DMS53 treated with DMSO at 0.1 percent for 48 hours (cell line): ENCODE data around the gene VILL.

Experiments
- DNase-seq: peaks from one replicate; lab custom pipeline; 2025; ENCODE audit not compliant: unreplicated experiment; lab: John Stamatoyannopoulos, UW

VILL gene

DNA sequence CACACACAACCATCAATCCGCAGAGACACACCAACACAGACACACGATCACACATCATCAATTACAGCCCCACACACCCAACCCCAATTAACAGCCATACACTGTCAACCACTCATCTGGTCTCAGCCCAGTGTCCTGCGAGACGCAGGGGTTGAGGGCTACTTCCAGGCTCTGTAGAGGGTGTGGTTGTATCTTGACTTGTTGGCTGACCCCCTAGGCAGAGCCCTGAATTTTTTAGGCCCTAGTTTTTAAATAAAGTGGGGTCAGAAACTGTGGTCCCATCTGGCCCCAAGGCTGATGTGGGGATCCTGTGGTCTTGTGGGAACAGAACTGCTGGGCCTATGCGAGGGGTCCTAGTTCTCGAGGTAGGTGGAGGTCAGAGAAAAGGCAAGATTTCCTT, 9.2 kb downstream of the VILL start:
- no peak for DNase-seq

DNA sequence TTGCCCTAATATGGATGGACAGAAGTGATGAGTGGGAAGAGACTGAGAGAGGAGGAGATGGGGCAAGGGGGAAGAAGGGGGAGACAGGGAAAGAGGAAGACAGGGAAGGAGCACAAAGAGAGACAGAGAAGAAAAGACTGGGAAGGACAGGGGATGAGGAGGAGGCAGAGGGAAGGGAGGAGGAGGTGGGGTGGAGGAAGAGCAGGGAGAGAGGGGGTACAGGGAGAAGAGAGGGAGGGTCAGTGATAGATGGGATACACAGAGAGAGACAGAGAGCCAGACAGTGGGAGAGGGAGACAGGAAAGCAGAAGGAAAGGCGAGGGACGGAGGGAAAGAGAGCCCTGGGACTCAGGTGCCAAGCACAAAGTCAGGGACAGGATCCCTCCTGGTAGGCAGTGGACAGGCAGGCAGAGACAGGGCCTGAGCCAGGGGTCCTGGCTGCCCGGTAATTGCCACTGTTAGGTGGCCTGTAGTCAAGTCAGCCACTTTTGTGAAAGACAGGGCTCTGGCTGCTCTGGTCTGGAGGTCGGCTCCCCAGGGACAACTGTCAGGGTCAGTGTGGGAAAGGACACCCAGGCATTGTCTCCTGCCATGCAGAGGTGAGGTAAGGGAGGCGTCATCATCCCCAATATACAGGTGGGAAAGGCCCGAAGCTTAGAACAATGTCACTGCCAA, 9.8 kb downstream of the VILL start:
- no peak for DNase-seq

DNA sequence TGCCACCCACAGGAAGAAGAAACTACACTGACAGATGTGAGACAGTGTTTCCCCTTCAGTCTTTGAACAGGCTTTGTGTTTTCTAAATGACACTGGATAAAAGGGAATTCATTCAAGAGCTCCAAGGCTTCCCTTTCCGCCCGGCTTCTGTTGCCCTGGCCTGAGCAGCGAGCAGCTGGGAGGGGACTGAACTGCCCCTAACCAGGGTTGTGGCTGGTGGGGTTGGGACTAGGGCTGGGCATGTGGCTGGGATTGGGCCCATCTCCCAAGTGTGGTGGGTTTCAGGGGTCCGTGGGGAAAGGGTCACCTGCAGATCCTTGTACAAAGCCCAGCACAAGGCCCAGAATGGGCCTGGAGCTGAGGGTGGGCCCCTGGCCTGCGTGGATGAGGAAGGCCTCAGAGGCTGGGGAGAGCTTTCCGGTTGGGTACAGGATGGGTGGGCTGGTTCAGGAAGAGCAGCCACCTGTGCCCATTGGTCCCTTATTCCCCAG, 10.4 kb downstream of the VILL start:
- no peak for DNase-seq

DNA sequence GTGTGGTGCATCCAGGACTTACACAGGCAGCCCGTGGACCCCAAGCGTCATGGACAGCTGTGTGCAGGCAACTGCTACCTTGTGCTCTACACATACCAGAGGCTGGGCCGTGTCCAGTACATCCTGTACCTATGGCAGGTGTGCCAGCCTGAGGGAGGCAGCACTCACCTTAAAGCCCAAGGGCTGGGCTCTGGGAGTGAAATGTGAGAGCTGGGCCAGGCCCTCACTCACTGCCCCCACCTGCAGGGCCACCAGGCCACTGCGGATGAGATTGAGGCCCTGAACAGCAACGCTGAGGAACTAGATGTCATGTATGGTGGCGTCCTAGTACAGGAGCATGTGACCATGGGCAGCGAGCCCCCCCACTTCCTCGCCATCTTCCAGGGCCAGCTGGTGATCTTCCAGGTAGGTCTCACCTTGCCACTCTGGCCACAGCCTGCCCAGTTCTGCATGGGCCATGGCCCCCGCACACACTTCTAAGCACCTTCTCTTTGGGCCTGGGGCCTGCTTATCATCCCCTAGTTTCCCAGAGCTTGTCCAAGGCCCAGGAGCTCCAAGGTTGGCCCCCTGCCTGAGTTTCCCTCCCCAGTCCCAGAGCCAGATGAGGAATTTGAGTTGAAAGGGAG, 11.0 kb downstream of the VILL start:
- no peak for DNase-seq

DNA sequence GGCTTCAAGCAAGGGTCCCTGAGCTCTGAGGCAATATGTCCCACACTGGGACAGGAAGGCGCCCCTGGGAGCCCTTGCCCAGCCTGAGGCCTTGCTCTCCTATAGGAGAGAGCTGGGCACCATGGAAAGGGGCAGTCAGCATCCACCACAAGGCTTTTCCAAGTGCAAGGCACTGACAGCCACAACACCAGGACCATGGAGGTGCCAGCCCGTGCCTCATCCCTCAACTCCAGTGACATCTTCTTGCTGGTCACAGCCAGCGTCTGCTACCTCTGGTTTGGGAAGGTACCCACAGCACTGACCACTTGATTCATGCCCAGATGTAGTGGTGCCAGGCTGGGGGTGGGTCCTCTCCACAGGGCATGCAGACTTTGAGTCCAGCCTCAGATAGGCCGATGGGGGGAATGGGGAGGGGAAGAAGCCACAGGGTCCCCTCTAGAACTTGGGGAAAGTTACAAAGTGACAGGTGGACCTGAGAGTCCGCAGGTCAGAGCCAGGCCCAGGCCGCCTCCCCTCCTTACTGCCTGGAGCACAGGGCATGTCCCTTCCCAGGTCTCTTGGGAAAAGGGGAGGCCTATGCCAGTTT, 11.8 kb downstream of the VILL start:
- DNase-seq: no peak

DNA sequence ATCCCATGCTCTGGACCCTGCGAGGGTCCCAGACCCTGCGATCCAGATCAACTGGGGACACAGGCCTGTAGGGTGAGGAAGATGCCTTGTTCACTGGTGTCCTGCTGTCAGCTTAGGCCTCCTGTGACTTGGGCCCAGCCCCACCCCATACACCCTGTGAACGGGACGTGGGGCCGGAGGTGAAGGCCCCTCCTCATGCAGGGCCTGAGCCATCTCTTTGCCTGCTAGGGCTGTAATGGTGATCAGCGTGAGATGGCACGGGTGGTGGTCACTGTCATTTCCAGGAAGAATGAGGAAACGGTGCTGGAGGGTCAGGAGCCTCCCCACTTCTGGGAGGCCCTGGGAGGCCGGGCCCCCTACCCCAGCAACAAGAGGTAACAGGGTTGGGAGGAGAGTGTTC, 12.4 kb downstream of the VILL start:
- DNase-seq: no peak

DNA sequence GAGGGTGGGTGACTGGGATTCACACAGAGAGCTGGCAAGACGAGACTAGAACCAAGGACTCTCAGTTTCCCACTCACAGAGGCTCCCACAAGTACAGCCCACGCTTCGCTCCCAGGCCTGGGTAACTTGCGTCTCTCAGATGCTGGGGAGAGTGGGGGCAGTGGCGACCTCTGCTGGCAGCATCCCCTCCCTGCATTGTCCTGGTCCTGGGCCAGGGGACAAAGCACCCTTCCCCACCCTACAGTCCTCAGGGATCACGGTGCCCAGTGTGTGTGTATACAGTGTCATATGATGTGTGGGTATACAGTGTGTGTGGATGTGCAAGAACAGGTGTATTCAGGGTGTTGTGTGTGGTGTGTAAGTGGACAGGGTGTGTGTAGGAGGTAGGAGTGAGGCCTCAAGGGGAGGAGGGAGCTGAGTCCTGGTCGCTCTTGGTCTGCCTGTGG, 12.8 kb downstream of the VILL start:
- DNase-seq: no peak

DNA sequence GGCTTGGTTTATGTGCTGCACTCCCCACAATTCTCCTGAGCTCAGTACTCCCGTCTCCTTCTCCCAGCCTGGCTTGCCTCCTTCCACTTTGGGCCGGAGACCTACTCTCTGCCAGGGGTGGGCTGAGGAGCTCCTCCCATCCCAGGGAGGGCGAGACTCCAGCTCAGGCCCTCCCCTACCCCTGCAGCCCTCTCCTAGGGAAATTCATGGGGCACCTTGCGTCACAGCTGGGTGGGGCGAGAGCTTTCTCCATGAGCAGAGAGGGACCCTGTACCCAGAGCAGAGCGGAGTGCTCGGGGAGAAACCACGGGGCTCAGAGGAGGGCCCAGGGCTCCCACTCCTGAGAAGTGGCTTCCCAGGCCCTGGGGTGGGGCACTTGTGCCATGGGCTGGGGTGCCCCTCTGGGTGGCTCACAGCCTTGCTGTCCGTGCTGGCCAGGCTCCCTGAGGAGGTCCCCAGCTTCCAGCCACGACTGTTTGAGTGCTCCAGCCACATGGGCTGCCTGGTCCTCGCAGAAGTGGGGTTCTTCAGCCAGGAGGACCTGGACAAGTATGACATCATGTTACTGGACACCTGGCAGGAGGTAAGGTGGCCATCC, 13.3 kb downstream of the VILL start:
- no peak for DNase-seq

DNA sequence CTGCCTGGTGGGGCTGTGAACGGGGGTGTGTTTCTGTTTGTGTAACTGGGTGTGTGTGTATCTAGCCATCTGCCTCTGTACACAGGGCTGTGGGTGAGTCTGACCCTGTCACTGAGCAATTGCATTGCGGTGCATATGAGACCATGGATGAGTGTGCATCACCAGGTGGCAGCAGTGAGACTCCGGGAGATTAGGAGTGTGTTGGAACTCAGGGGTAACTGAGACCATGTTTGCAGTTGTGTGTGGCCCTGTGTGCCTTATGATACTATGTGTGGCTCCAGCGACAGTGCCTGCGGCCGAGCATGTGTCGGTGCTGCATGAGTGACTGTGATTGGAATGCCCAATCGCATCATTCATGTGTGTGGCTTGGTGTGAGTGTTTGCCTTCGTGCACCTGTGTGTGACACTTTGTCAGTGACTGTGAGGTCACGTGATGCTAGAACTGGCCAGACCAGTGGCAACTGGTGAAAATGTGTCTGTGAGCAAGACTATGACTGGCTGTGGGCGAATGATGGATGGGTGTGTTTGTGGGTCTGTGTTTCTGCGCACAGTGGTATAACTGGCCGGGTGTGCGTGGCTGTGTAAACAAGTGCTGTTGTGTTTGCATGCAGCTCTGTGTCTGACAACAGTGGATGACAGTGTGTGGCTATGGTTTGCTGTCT, 14.0 kb downstream of the VILL start:
- DNase-seq: peak; percentile 42

DNA sequence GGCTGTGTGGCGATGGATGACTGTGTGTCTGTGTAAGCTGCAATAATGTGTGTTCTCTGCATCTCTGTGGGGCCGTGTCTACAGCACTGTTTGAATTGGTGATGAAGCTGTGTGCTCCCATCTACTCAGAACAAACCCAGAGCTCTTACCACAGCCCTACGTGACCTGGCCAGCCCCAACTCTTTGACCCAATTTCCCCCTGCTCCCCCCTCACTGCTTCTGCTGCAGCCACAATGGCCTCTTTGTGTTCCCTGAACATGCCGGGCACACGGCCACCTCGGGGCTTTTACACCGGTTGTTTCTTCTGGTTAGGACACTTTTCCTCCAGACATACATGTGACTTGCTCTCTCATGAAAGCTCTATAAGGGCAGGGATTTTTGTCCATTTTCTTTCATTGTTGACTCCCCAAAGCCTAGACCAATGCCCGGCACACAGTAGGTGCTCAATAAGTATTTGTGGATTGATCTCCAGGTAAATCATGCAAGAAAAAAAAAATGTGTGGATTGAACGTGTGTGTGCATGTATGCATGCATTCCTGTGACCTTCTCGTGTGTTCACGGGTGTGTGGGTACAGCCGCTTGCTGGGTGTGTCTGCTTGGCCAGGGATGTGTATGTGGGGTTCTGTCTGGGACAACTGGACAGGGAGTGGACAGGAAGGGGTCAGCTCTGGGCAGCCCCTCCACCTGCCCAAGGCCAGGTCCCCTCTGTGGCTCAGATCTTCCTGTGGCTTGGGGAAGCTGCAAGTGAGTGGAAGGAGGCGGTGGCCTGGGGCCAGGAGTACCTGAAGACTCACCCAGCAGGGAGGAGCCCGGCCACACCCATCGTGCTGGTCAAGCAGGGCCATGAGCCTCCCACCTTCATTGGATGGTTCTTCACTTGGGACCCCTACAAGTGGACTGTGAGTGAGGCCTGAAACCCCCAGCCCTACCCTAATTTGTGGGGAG, 14.8 kb downstream of the VILL start:
- no peak for DNase-seq

DNA sequence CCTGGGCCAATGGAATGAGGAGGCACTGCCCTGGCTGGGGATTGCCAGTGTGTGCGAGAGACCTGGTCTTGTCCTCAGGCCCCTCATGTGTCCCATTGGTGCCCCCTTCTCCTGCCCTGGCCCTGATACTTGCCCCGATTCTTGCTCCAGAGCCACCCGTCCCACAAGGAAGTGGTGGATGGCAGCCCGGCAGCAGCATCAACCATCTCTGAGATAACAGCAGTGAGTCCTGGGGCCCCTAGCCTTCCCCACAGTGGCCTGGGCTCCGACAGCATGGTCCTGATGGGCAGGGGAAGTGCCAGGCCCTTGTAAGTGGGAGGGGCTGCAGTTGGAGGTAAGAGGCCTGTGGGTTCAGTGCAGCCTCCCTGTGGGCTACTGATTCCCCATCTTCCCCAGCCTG, 15.4 kb downstream of the VILL start:
- no peak for DNase-seq

DNA sequence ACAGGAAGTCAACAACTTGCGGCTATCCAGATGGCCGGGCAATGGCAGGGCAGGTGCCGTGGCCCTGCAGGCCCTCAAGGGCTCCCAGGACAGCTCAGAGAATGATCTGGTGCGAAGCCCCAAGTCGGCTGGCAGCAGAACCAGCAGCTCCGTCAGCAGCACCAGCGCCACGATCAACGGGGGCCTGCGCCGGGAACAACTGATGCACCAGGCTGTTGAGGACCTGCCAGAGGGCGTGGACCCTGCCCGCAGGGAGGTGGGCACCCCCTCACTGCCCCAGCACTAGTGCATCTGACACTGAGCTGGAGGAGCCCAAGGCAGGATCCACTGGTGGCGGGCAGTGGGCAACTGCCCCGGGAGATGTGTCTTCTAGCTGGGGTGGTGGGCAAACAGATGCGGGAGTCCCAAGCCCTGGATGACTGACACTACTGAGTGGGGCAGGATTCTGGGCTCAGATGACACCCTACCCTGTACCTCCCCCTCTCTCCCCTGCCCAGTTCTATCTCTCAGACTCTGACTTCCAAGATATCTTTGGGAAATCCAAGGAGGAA, 15.9 kb downstream of the VILL start:
- no peak for DNase-seq

DNA sequence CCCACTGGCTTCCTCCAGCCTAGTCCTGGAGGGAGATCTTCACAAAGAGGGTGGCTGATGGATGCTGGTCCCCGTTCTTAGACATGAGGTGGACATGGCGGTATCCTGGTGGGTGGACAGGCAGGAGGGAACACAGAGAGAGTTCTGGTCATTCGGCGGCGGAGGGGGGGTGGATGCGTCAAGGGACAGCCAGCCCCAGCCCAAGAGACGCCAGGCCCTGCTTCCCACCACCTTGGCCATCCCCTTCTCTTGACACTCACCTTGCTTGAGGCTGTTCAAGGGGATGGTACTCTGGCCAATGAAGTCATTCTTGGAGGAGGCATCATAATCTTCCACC, 17.1 kb downstream of the VILL start:
- no peak for DNase-seq

DNA sequence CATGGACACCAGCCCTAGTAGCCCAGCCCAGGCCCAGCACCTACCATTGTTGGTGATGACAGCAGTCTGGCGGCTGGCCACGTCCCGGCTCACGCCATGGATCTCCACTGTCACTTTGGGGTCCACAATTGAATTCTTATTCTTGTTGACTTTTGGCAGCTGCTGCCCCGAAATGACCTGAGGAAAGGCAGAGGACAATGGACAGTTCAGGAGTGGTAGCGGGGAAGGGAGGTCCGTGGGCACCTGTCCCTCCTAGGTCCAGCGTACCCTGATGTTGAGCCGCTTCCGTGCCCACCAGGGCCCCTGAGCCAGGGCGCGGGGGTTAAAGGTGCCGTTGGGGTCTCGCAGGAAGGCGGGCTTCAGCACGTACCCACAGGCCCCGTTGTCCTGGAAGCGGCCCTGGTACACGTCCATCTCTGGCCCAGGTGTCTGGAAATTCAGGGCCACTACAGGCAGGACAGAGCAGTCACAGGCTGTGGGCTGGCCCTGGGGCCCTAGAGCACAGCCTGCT, 17.7 kb downstream of the VILL start:
- DNase-seq: no peak

DNA sequence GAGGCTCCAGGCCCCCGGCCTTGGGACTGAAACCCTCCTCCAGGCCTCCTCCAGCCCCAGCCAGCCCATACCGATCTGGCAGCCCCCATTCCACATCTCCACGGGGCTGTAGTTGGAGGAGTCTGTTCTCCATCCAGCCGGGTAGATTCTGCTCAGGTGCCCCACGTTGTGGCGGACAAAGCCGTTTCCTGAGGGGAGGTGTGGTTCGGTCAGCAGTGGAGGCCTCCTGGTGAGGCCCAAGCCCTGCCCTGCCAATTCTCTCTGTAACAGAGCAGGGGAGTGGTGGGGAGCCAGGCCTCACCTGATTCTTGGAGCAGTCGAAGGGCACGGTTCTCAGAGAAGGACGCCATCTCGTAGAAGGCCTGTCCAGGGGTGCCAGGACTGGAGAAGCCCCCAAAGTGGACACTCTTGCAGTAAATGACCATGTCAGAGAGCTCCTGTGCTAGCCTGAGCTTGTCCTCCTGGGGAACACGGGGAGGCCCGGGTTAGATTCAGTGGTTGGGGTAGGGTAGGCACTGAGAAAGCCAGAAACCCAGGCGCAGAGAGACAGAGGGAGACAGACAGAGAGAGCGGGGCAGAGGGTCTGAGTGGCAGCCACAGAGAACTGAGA, 18.5 kb downstream of the VILL start:
- DNase-seq: no peak

DNA sequence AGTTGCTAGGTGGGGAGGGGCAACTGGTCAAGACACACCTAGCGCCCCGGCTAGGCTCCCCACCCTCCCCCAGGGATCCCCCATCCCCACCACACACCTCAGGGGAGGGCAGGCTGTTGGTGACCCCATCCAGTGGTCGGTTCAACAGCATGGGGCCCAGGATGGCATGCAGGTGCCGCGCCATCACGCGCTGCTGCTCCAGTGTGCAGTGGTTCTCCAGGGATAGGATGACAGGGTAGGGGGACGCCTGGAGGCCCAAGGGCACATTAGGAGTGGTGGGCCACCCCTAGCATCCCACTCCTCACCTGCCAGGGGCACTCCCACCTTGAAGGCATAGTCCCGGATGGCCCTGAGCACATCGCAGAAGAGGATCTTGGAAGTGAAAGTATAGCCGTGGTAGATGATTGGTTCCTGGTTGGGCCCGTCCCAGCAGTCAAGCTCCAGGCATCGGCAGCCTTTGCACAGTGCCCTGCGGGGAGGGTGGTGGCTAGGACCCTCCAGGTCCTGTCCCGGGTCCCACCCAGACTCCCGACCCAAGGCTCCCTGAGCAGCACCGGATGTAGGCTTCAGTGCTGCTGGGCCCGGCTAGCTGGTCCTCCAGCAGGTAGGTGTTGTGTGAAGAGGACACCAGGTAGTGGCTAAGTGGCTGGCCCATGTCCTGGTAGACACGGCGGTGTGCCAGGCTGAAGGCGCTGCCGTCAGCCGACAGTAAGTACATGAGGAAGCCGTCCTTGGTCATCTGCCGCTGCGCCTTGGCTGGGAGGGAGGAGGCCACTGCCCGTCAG, 19.4 kb downstream of the VILL start:
- no peak for DNase-seq

DNA sequence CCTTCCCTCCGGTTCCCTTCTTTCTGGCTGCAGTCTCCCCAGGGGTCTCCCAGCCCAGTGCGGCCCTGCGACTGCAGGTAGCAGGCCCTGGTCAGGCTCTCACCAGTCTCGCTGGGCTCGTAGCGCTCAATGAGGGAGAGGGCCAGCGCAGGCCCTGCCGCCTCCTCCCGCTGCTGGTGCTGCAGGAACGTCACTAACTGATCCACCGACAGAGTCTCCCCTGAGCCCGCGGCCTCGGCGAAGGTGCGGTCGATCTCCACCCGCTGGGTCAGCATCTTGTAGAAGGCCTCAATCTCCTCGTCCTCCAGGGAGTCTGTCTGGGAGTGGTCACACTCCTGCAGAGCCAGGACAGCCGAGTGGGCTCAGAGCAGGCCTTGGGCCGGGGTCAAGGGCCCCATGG, 20.5 kb downstream of the VILL start:
- no peak for DNase-seq

DNA sequence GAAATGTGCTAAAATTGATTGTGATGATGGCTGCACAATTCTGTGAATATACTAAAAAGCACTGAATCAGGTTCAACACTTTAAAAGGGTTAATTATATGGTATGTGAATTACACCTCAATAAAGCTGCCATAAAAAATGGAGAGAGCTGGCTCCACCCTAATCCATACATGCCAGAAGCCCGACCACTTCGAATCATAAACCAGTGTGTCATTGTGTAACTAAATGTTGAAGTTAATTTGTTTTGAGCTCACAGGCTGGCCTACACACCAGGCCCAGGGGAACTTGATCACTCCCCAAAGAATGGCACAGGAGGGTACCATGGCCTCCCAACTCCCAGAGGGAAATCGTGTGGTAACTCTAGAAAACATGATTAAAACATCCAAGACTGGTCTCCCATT, 24.9 kb downstream of the VILL start:
- no peak for DNase-seq

DNA sequence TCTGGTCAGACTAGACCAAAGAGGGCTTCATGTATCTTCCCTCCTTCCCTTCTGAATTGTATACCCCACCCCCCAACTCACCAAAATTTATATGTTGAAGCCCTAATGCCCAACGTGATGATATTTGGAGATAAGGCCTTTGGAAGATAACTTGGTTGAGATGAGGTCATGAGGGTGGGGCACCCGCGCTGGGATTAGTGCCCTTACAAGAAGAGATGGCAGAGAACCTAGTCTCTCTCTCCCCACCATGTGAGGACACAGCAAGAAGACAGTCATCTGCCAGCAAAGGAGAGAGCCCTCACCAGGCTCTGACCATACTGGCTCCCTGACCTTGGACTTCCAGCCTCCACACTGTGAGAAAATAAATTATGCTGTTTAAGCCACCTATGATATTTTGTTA, 25.4 kb downstream of the VILL start:
- DNase-seq: no peak
